Left lobe of liver (tissue), 2 donors: ENCODE measurements around the gene KIF3A. TPM values are rescaled to one million over a fixed set of nuclear protein-coding genes. Genes with fewer than 3 reads are reported as not detected.
A peak's percentile ranks its signal among the peaks of the same experiment; 100 is the strongest.

Experiments
- ATAC-seq: fragments of 200-7000 bp; cut with Tn5 transposase; one replicate; pipeline ENCODE4 v1.9.1; 2020; ENCODE audit warnings: mild to moderate bottlenecking, moderate library complexity
- DNase-seq: peaks from one replicate; pipeline ENCODE4 v3.0.0-alpha.2; 2020; ENCODE audit warnings: low spot score
- total RNA-seq: library from RNA; stranded (reverse); gene quantifications from one replicate; pipeline ENCODE4 v1.2.1, GENCODE V29; 2021
- donor health status: DM: no; HTN: no; CAD: no; lungs with moderate emphysema.
- donor health status: DM: no; HTN: yes; CAD: no.

Gene KIF3A
- total RNA-seq, 1 donor from 2014 or later, result 1.5 TPM

- ATAC-seq, result peak; percentile 68
Observed at GRCh38 chr5:132754947-132755346, 17.6 kb upstream of the KIF3A start.

GRCh38 chr5:132754111-132754510 lies 16.8 kb upstream of the KIF3A start:
- ATAC-seq (no peak), DNase-seq (no peak)

More at GRCh38 chr5:132754947-132755346, 17.6 kb upstream of the KIF3A start:
- DNase-seq, result no peak

DNA sequence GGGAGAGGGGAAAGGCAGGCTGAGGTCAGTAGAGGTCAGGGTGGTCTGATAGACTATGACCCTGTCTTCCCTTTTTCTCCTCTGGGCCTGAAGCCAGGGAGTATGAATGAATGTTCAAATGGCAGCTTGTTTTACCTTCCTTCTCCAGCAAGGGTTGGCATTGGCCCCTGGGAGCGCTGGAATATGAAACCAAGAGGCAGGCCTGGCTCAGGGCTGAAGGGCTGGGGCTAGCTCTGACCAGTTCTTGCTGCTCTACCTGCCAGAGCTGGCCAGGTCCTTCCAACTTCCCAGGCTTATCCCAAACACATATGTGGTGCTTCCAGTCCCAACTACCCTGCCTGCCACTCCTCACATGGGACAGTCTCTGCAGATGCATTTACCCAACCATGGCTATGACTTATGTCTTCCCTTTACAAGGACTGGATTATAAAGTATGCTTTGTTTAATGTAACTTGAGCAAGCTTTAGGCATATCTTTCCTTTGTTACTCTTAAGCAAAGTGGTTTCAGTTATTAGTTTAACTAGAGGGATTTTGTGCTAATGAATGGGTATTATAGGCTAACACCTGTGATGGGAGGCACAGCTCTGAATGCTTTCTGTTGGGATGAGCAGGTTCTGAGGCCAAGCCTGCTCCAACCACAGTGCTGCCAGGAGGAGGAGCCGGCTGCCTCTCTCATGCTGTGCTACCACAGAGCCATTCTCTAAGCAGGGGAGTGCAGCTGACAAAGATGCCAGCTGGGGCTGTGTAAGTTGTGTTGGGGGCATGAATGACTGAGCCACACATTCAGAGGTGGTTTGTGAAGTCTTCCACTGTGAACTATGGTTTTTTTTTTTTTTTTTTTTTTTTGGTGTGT lies 16.0 kb upstream of the KIF3A start:
- peak; percentile 63 for ATAC-seq
- peak; percentile 41 for DNase-seq

- peak; percentile 2 for DNase-seq
Observed at GRCh38 chr5:132752581-132753125, 15.3 kb upstream of the KIF3A start.

GRCh38 chr5:132751971-132752580 lies 14.7 kb upstream of the KIF3A start:
- DNase-seq (peak; percentile 6), ATAC-seq (no peak)

More at GRCh38 chr5:132752581-132753125, 15.3 kb upstream of the KIF3A start:
- no peak for ATAC-seq

DNA sequence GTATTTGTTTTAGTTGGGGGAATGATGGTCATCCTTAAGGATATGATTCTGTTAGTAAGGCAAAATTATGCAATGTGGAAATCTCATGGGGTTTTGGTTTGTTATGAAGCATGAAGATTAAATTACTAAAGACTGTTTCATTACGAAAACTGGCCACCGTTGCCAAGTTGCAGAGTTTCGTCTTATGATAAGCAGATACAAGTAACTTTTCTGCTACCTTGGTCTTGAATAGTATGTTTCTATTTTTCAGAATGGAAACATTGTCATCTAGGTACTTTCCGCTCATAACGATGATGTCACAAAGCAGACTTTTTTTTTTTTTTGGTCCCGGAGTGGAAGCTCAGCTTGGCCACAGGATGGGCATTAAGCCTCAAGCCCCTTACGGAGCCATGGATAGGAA lies 14.1 kb upstream of the KIF3A start:
- DNase-seq (no peak), ATAC-seq (no peak)

- ATAC-seq, result no peak
- no peak for DNase-seq
Observed at GRCh38 chr5:132750471-132751230, 13.3 kb upstream of the KIF3A start.

DNA sequence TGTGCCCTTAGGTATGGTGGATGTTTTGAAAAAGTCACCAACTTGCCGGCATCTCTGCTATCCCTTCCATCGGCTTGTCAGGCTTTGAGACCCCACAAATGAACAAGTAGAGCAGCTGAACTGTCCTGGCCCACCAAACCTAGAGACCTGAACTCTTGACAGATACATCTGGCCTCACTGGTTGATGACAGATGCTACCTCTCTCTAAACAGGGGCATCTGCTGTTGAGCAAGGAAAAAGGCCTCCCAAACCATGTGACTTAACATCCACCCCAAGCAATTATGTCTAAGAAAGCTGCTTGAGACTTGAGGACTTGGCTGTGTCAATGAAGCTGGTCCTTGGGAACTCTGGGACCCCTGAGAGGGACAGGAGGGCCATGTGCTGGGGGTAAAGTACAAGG lies 12.2 kb upstream of the KIF3A start:
- no peak for DNase-seq

DNA sequence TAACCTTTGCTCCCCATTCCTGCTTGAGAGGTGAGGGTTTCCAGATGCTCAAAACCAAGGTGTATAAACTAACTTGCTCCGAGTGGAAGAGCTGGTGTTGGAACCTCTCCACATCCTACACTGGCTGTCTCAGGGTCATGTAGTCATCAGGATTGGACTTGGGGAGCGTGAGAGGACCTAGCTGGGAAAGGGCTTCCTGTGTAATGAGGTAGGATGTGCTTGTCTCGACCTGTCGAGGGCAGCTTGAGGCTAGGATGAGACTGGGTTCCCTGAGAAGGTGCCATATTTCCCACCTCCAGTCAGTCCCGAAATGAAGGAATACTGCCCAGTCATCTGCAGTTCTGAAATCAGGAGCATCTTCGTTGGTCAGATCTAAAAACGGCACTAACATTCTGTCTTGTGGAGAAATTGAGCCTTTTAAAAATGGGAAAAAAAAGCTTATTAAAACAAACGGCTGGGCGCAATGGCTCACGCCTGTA lies 11.2 kb upstream of the KIF3A start:
- ATAC-seq (no peak), DNase-seq (no peak)

More for the DNA sequence above, 12.2 kb upstream of the KIF3A start:
- no peak for ATAC-seq

DNA sequence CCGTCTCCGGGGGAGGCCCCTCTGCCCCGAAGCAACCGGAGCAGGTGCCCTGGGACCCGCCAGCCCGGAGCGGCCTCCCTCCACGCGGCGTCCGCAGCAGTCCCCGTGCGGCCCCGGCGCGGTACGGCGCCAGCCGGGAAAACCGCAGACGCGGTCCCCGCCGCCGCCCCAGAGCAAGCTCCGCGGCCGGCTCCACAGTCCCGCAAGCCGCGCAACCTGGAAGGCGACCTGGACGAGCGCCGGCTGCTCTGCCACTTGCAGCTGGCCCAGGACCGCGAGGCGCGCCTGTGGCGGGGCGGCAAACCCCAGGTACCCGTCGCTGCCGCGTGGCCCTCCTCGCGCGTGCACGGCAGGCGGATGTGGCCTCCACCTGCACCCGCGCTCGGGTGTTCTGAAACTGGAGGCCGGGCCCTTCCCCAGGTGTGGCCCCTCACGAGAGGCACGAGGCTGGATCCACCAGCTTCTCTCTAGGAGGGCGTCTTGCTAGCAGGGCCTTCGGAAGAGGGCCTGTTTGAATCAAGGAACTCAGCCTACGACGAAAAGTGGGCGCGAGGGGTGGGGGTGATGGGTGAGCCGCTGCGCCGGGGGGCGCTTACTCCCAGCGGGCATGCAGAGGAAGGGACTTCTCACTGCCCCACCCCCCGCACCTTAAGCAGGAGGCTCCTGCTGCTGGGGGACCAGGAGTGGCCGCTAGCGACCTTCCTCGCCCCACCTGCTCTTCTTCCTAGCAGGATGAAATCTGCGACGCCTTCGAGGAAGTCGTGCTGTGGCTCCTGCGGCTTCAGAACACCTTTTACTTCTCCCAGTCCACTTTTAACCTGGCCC lies 10.5 kb upstream of the KIF3A start:
- ATAC-seq (peak; percentile 42), DNase-seq (no peak)

GRCh38 chr5:132746954-132747615 lies 9.7 kb upstream of the KIF3A start, which contains the start of gene CCNI2:
CCNI2 (plus strand) TSS chr5:132747426; CDS start chr5:132747496, 70 bp downstream.
- ATAC-seq (peak; percentile 73), DNase-seq (no peak)

- ATAC-seq (no peak), DNase-seq (no peak)
Observed at GRCh38 chr5:132746592-132746953, 9.2 kb upstream of the KIF3A start.

DNA sequence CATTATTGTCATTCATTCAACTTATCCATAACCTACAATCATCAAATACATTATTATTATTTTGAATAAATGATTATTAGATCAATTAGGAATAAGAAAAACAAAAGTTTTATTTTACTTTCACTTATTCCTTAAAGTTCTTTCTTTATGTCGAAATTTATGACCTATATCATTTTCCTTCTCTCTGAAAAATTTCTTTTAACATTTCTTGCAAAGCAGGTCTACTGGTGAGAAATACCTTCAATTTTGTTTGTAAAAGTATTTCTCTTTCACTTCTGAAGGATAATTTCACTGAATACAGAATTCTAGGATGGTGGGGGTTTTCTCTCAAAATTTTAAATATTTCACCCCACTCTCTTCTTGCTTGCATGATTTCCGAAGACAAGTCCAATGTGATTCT lies 7.3 kb upstream of the KIF3A start:
- no peak for DNase-seq
- no peak for ATAC-seq

DNA sequence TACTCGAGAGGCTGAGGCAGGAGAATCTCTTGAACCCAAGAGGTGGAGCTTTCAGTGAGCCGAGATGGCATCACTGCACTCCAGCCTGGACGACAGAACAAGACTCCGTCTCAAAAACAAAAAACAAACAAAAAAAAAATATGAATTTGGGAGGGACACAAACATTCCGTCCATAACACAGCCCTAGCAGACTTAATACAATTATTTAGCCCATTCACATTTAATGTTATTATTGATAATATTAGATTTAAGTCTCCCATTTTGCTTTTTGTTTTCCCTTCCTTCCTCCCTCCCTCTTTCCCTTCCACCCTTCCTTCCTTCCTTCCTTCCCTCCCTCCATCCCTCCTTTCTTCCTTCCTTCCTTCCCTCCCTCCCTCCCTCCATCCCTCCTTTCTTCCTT lies 5.3 kb upstream of the KIF3A start:
- DNase-seq (no peak), ATAC-seq (no peak)

DNA sequence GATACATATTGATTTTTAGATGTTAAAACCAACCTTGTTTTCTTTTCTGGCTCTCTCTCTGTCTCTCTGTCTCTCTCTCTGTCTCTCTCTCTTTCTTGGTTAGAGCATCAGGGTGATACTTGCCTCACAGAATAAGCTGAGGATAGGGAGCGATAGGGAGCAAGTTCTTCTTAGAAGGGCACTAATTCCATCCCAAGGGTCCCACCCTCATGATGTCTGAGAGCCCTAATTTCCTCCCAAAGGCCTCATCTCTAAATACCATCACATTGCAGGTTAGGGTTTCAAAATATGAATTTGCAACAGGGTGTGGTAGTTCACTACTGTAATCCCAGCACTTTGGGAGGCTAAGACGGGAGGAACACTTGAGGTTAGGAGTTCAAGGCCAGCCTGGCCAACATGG lies 4.8 kb upstream of the KIF3A start:
- no peak for DNase-seq
- ATAC-seq, result no peak

DNA sequence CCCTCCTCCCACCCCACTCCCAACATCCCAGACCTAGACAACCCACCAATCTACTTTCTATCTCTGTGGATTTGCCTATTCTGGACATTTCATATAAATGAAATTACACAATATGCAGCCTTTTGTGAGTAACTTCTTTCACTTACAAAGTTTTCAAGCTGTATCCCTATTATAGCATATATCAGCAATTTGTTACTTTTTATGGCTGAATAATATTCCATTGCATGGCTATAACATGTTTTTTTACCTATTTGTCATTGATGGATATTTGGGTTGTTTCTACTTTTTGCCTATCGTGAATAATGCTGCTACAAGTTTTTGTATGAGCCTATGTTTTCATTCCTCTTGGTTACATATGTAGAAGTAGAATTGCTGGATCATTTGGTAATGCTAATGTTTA lies 1.9 kb upstream of the KIF3A start:
- DNase-seq (no peak), ATAC-seq (no peak)

GRCh38 chr5:132737982-132738681 lies 786 bp upstream of the KIF3A start:
- DNase-seq (no peak), ATAC-seq (no peak)

- DNase-seq (no peak), ATAC-seq (no peak)
Observed at GRCh38 chr5:132734687-132735086, 2.7 kb downstream of the KIF3A start.

DNA sequence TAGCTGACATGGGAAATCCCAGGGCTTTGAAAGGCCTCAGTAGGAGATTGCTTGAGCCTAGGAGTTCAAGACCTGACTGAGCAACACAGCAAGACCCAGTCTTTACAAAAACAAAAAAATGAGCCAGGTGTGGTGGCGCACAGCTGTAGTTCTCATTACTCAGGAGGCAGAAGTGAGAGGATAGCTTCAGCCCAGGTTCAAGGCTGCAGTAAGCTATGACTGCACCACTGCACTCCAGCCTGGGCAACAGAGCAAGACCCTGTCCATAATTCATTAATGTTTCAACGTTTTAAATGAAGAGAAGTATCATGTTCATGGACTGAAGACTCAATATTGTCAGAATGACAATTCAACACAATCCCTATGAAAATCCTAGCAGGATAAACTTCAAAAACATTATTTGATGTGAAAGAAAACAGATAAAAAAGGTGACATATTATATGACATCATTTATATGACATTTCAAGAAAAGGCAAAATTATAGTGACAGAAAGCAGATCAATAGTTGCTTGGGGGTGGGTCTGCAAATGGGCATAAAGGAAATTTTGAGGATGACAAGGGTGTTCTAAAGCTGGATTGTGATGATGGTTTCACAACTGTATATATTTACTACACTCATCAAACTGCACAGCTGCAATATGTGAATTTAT lies 3.7 kb downstream of the KIF3A start:
- DNase-seq (no peak), ATAC-seq (no peak)
